Sigmoid colon (tissue), 4 donors: ENCODE data around the gene SRSF9.

Experiments used
- EP300 ChIP-seq, 4 donors: sonication (generic); formaldehyde crosslinking; IDR thresholded peaks; one replicate each; pipeline ENCODE4 v1.6.1; 2017; ENCODE audit warnings: antibody characterized with exemption in 4 of 4
- POLR2A ChIP-seq, 2 donors: fragments of 450-650 bp; IDR thresholded peaks; one replicate each; pipeline ENCODE4 v1.6.1; 2016; ENCODE audit warnings: antibody characterized with exemption in 2 of 2, mild to moderate bottlenecking in 2 of 2, moderate library complexity in 2 of 2
- POLR2AphosphoS5 ChIP-seq, 4 donors: sonication (generic); formaldehyde crosslinking; IDR thresholded peaks; one replicate each; pipeline ENCODE4 v1.6.1; 2017; ENCODE audit warnings: antibody characterized with exemption in 4 of 4
- TF ChIP-seq, protein P1 (sequence below), 4 experiments: fragments of 450-650 bp in 3 of 4; fragments of 200-600 bp in 1 of 4; IDR thresholded peaks; one replicate each; pipeline ENCODE4 v1.5.1; 2016 to 2019; ENCODE audit warnings: antibody characterized with exemption in 4 of 4, mild to moderate bottlenecking in 3 of 4, moderate library complexity in 2 of 4

DNA sequence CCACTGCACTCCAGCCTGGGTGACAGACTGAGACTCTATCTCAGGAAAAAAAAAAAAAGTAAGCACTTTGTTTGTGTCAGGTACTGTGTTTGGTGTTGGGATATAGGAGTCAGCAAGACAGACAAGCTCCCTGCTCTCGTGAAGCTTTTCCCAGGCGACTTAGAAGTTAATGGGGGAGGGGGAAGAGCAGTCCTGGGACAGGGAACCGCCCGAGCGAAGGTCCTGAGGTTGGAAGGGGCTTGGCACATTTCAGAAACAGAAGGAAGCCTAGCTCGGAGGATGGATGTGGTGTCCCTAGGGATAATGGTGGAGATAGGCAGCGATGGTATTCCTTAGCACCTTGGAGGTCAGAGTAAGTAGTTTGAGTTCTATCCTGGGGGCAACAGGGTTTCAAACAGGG, 40.2 kb downstream of the SRSF9 start:
- TF ChIP-seq, protein P1, sequence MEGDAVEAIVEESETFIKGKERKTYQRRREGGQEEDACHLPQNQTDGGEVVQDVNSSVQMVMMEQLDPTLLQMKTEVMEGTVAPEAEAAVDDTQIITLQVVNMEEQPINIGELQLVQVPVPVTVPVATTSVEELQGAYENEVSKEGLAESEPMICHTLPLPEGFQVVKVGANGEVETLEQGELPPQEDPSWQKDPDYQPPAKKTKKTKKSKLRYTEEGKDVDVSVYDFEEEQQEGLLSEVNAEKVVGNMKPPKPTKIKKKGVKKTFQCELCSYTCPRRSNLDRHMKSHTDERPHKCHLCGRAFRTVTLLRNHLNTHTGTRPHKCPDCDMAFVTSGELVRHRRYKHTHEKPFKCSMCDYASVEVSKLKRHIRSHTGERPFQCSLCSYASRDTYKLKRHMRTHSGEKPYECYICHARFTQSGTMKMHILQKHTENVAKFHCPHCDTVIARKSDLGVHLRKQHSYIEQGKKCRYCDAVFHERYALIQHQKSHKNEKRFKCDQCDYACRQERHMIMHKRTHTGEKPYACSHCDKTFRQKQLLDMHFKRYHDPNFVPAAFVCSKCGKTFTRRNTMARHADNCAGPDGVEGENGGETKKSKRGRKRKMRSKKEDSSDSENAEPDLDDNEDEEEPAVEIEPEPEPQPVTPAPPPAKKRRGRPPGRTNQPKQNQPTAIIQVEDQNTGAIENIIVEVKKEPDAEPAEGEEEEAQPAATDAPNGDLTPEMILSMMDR (IDR thresholded peaks at IDR 0.05), result no peak
- TF ChIP-seq POLR2AphosphoS5 (IDR thresholded peaks at IDR 0.05) (no peak), POLR2A (IDR thresholded peaks at IDR 0.05) (no peak), EP300 (IDR thresholded peaks at IDR 0.05) (no peak)
